GM12878 (cell line): ENCODE data around the gene AP3S2. TPM values are rescaled to one million over a fixed set of nuclear protein-coding genes. Genes with fewer than 3 reads are reported as not detected.

ENCODE experiments used
- CHD1 ChIP-seq: IDR thresholded peaks from 2 replicates; pipeline ENCODE4 v1.6.1; 2012; ENCODE audit warnings: low read depth, low read length, improper control_type of control experiment
- NFIC ChIP-seq: IDR thresholded peaks from 2 replicates; pipeline ENCODE4 v1.6.1; 2012; ENCODE audit warnings: low read depth, mild to moderate bottlenecking, inconsistent platforms, low read length, moderate library complexity
- NR2C1 ChIP-seq: fragments of 450-650 bp; IDR thresholded peaks from 2 replicates; pipeline ENCODE4 v1.6.1; 2017; ENCODE audit warnings: antibody characterized with exemption, mild to moderate bottlenecking, moderate library complexity
- RELA ChIP-seq: fragments of 450-650 bp; IDR thresholded peaks from 2 replicates; pipeline ENCODE4 v1.8.0; 2014; ENCODE audit warnings: borderline replicate concordance; ENCODE audit not compliant: partially characterized antibody
- SMAD1 ChIP-seq: fragments of 450-650 bp; IDR thresholded peaks from 2 replicates; pipeline ENCODE4 v1.6.1; 2018; ENCODE audit warnings: mild to moderate bottlenecking, low read depth; ENCODE audit not compliant: partially characterized antibody
- SREBF2 ChIP-seq: IDR thresholded peaks from 2 replicates; pipeline ENCODE4 v1.6.1; 2012; ENCODE audit warnings: mild to moderate bottlenecking, low read length
- polyA plus RNA-seq, 11 experiments: library from polyadenylated mRNA; depleted of rRNA in 4 of 11; unstranded in 6 of 11; stranded (reverse) in 5 of 11; fragments of >200 nt; fragmentation: Nextera tagmentation in 4 of 11; fragmentation: Illumina TruSeq in 1 of 11; extraction: Ambion mirVana in 4 of 11; extraction: Trizol in 1 of 11; gene quantifications; 1 replicate in 1 of 11; 2 replicates in 10 of 11; pipeline versions ENCODE4 v1.2.1 to v1.2.3, GENCODE V29; 2011 to 2016; ENCODE audit warnings: inconsistent platforms in 2 of 11, missing spikeins in 2 of 11, low read depth in 1 of 11
- total RNA-seq, 4 experiments: library from RNA; depleted of rRNA in 3 of 4; stranded (reverse); fragments of >200 nt in 3 of 4; fragmentation: Illumina TruSeq in 1 of 4; extraction: Trizol in 1 of 4; gene quantifications; 2 replicates each; pipeline versions ENCODE4 v1.2.1 to v1.2.3, GENCODE V29; 2013 to 2021
- TF ChIP-seq, protein P1 (sequence below): fragments of 450-650 bp; IDR thresholded peaks from 2 replicates; pipeline ENCODE4 v1.6.1; 2018; ENCODE audit warnings: mild to moderate bottlenecking, low read depth, moderate library complexity; ENCODE audit not compliant: partially characterized antibody
- TF ChIP-seq, protein P2 (sequence below): fragments of 450-650 bp; IDR thresholded peaks from 2 replicates; pipeline ENCODE4 v1.6.1; 2017; ENCODE audit warnings: antibody characterized with exemption, mild to moderate bottlenecking, moderate library complexity
- TF ChIP-seq, protein P3 (sequence below): fragments of 450-650 bp; conservative IDR thresholded peaks from 2 replicates; pipeline ENCODE4 v1.6.1; 2017; ENCODE audit warnings: mild to moderate bottlenecking, moderate library complexity
- TF ChIP-seq, protein P4 (sequence below): fragments of 450-650 bp; IDR thresholded peaks from 2 replicates; pipeline ENCODE4 v1.6.1; 2014; ENCODE audit warnings: mild to moderate bottlenecking

The AP3S2 gene
- total and polyA plus RNA-seq, 10 of the 15 experiments (the other 5 are each of a cell fraction or from before 2014, with no cell fraction given): 10.0 to 43.6 (median 26.0) TPM

DNA sequence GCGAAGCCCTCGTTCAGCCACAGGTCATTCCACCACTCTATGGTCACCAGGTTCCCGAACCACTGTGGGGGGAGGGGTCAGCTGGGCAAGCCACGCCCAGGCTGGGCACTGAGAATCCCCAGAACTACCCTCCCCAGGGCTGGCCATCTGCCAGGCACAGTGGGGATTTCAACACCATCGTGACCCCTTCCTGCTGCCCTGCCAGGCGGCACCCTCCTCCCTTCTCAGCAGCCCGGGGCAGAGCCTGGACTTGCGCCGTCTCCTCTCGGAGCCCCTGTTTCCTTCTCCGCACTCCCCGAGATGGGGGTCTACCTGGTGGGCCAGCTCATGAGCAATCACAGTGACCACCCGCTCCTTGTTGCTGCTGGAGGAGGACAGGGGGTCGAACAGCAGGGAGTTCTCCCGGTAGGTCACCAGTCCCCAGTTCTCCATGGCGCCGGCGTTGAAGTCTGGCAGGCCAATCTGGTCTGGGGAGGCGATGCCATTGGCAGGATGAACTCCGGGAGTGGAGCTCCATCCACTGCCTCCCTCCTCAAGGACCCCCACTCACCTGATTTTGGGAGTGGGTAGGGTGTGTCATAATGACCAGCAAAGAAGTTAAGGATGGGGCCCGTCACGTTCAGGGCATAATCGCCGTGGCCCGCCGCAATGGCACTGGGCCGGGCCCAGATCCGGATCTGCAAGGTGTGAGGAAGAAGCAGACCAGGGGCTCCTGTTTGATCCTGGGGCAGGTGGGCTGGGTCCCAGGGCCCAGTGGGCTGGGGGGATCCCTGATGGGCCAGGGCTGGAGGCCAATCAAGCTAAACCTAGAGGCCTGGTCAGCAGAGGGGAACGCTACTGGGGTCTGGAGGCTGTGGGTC is 89.6 kb downstream of the AP3S2 start (continued):
- TF ChIP-seq, protein P1, sequence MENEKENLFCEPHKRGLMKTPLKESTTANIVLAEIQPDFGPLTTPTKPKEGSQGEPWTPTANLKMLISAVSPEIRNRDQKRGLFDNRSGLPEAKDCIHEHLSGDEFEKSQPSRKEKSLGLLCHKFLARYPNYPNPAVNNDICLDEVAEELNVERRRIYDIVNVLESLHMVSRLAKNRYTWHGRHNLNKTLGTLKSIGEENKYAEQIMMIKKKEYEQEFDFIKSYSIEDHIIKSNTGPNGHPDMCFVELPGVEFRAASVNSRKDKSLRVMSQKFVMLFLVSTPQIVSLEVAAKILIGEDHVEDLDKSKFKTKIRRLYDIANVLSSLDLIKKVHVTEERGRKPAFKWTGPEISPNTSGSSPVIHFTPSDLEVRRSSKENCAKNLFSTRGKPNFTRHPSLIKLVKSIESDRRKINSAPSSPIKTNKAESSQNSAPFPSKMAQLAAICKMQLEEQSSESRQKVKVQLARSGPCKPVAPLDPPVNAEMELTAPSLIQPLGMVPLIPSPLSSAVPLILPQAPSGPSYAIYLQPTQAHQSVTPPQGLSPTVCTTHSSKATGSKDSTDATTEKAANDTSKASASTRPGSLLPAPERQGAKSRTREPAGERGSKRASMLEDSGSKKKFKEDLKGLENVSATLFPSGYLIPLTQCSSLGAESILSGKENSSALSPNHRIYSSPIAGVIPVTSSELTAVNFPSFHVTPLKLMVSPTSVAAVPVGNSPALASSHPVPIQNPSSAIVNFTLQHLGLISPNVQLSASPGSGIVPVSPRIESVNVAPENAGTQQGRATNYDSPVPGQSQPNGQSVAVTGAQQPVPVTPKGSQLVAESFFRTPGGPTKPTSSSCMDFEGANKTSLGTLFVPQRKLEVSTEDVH: no peak
- TF ChIP-seq, protein P2, sequence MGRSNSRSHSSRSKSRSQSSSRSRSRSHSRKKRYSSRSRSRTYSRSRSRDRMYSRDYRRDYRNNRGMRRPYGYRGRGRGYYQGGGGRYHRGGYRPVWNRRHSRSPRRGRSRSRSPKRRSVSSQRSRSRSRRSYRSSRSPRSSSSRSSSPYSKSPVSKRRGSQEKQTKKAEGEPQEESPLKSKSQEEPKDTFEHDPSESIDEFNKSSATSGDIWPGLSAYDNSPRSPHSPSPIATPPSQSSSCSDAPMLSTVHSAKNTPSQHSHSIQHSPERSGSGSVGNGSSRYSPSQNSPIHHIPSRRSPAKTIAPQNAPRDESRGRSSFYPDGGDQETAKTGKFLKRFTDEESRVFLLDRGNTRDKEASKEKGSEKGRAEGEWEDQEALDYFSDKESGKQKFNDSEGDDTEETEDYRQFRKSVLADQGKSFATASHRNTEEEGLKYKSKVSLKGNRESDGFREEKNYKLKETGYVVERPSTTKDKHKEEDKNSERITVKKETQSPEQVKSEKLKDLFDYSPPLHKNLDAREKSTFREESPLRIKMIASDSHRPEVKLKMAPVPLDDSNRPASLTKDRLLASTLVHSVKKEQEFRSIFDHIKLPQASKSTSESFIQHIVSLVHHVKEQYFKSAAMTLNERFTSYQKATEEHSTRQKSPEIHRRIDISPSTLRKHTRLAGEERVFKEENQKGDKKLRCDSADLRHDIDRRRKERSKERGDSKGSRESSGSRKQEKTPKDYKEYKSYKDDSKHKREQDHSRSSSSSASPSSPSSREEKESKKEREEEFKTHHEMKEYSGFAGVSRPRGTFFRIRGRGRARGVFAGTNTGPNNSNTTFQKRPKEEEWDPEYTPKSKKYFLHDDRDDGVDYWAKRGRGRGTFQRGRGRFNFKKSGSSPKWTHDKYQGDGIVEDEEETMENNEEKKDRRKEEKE: no peak
- no peak for TF ChIP-seq NR2C1
- TF ChIP-seq CHD1: no peak
- TF ChIP-seq, protein P3, sequence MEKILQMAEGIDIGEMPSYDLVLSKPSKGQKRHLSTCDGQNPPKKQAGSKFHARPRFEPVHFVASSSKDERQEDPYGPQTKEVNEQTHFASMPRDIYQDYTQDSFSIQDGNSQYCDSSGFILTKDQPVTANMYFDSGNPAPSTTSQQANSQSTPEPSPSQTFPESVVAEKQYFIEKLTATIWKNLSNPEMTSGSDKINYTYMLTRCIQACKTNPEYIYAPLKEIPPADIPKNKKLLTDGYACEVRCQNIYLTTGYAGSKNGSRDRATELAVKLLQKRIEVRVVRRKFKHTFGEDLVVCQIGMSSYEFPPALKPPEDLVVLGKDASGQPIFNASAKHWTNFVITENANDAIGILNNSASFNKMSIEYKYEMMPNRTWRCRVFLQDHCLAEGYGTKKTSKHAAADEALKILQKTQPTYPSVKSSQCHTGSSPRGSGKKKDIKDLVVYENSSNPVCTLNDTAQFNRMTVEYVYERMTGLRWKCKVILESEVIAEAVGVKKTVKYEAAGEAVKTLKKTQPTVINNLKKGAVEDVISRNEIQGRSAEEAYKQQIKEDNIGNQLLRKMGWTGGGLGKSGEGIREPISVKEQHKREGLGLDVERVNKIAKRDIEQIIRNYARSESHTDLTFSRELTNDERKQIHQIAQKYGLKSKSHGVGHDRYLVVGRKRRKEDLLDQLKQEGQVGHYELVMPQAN: no peak
- no peak for TF ChIP-seq SMAD1
- TF ChIP-seq SREBF2: no peak
- TF ChIP-seq RELA: no peak
- no peak for TF ChIP-seq NFIC
- TF ChIP-seq, protein P4, sequence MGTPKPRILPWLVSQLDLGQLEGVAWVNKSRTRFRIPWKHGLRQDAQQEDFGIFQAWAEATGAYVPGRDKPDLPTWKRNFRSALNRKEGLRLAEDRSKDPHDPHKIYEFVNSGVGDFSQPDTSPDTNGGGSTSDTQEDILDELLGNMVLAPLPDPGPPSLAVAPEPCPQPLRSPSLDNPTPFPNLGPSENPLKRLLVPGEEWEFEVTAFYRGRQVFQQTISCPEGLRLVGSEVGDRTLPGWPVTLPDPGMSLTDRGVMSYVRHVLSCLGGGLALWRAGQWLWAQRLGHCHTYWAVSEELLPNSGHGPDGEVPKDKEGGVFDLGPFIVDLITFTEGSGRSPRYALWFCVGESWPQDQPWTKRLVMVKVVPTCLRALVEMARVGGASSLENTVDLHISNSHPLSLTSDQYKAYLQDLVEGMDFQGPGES: no peak
